RWPE1 (cell line): ENCODE measurements around the gene PHRF1.

Experiments
- CTCF ChIA-PET: fragments of 350-600 bp; sonication (Branson Sonifier 250); formaldehyde crosslinking; extraction: SDS; loops from one replicate; lab custom pipeline; 2021; lab: Yijun Ruan, JAX
- POLR2A ChIA-PET: fragments of 400-600 bp; formaldehyde crosslinking; extraction: SDS; loops from one replicate; lab custom pipeline; 2020; ENCODE audit warnings: antibody characterized with exemption; ENCODE audit not compliant: low non-redundant PET; lab: Yijun Ruan, JAX
- DNase-seq: peaks from one replicate; pipeline ENCODE4 v3.0.0; 2012; ENCODE audit warnings: low spot score
- H3K27ac ChIP-seq: fragments of 450-650 bp; 2 replicates; pipeline ENCODE4 v1.5.1; 2017
- TF ChIP-seq, protein P1 (sequence below): fragments of 450-650 bp; conservative IDR thresholded peaks from 2 replicates; pipeline ENCODE4 v1.5.1; 2017; ENCODE audit warnings: low read depth, mild to moderate bottlenecking

PHRF1 gene

GRCh38 chr11:534396-535209 is 41.7 kb upstream of the PHRF1 start:
- peak overlapping the region; percentile 99 for H3K27ac ChIP-seq
- ChIA-PET CTCF (interaction anchor here (0.6 to 3.0 kb wide), 3 partner anchors 16 to 539 kb away, joined by 3 to 15 read pairs (median 6); no protein-coding TSS in a partner anchor), POLR2A (interaction anchor here (0.6 to 0.9 kb wide), 2 partner anchors 24 to 122 kb away, joined by 3 to 10 read pairs; no protein-coding TSS in a partner anchor)

GRCh38 chr11:535210-535518 is 41.1 kb upstream of the PHRF1 start:
- H3K27ac ChIP-seq: peak overlapping the region; percentile 99
- CTCF ChIA-PET: interaction anchor here (0.6 to 1.0 kb wide), 2 partner anchors 17 to 136 kb away, joined by 3 to 6 read pairs; no protein-coding TSS in a partner anchor
- TF ChIP-seq, protein P1, sequence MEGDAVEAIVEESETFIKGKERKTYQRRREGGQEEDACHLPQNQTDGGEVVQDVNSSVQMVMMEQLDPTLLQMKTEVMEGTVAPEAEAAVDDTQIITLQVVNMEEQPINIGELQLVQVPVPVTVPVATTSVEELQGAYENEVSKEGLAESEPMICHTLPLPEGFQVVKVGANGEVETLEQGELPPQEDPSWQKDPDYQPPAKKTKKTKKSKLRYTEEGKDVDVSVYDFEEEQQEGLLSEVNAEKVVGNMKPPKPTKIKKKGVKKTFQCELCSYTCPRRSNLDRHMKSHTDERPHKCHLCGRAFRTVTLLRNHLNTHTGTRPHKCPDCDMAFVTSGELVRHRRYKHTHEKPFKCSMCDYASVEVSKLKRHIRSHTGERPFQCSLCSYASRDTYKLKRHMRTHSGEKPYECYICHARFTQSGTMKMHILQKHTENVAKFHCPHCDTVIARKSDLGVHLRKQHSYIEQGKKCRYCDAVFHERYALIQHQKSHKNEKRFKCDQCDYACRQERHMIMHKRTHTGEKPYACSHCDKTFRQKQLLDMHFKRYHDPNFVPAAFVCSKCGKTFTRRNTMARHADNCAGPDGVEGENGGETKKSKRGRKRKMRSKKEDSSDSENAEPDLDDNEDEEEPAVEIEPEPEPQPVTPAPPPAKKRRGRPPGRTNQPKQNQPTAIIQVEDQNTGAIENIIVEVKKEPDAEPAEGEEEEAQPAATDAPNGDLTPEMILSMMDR: no peak
- no peak for DNase-seq
- POLR2A ChIA-PET: no interaction called here

More at GRCh38 chr11:534396-535209, 41.7 kb upstream of the PHRF1 start:
- TF ChIP-seq, protein P1: no peak
- peak; percentile 79 for DNase-seq

- ChIA-PET POLR2A (no interaction called here), CTCF (interaction anchor here (0.6 to 1.0 kb wide), 2 partner anchors 17 to 65 kb away, joined by 3 read pairs; no protein-coding TSS in a partner anchor)
- DNase-seq: peak; percentile 100
- TF ChIP-seq, protein P1: no peak
- peak within 1 kb of the TSS; percentile 99 for H3K27ac ChIP-seq
Measured at GRCh38 chr11:535519-536454, 40.5 kb upstream of the PHRF1 start, which contains the start of gene HRAS. HRAS (minus strand) TSS chr11:535576.

- CTCF ChIA-PET: no interaction called here
- peak within 1 kb of the TSS; percentile 99 for H3K27ac ChIP-seq
Measured at GRCh38 chr11:536841-537621, 39.2 kb upstream of the PHRF1 start, which contains the start of gene LRRC56. LRRC56 (plus strand) TSS chr11:537527; CDS start chr11:540685, 3,158 bp downstream.

GRCh38 chr11:537622-538430 is 38.4 kb upstream of the PHRF1 start:
- ChIA-PET POLR2A (no interaction called here), CTCF (interaction anchor here (1.0 kb wide), 1 partner anchor 17 kb away, joined by 3 read pairs; no protein-coding TSS in a partner anchor)
- H3K27ac ChIP-seq: peak overlapping the region; percentile 99
- TF ChIP-seq, protein P1: no peak
- no peak for DNase-seq

More at GRCh38 chr11:536841-537621, 39.2 kb upstream of the PHRF1 start, which contains the start of gene LRRC56:
- peak; percentile 90 for DNase-seq
- TF ChIP-seq, protein P1: no peak
- POLR2A ChIA-PET: no interaction called here
